ENCODE results near the gene FAM53B.
"Not testable (repeated sequence)": the region's sequence is repeated elsewhere in the genome, so short reads cannot be mapped to it uniquely, and the experiment has no call there.

FAM53B gene

GRCh38 chr10:124589491-124590041 lies 154.6 kb downstream of the FAM53B start:
- H3K4me3 ChIP-seq (ENCODE audit: low read depth, low read length) = no peak overlapping the region
- TF ChIP-seq CTCF (IDR thresholded peaks at IDR 0.05; ENCODE audit: low read depth, low read length) = no peak
- in situ Hi-C loops (cut with HindIII; ENCODE audit: low sequenced_read_pairs) = no loop called here
- peak; percentile 38 for DNase-seq (ENCODE audit: low read depth, low spot score)

- TF ChIP-seq CTCF (IDR thresholded peaks at IDR 0.05; ENCODE audit: low read depth, low read length) = no peak
- no peak for DNase-seq (ENCODE audit: low read depth, low spot score)
- in situ Hi-C loops (cut with HindIII; ENCODE audit: low sequenced_read_pairs) = no loop called here
- no peak overlapping the region for H3K4me3 ChIP-seq (ENCODE audit: low read depth, low read length)
Observed at GRCh38 chr10:124588736-124589490, 155.3 kb downstream of the FAM53B start.

GRCh38 chr10:124588341-124588735 lies 155.8 kb downstream of the FAM53B start:
- in situ Hi-C loops (cut with HindIII; ENCODE audit: low sequenced_read_pairs); DNase-seq (ENCODE audit: low read depth, low spot score); H3K4me3 ChIP-seq (ENCODE audit: low read depth, low read length): not testable (repeated sequence)

GRCh38 chr10:124587811-124588211 lies 156.4 kb downstream of the FAM53B start:
- DNase-seq (ENCODE audit: low read depth, low spot score) = no peak
- in situ Hi-C loops (cut with HindIII; ENCODE audit: low sequenced_read_pairs) = no loop called here
- TF ChIP-seq CTCF (IDR thresholded peaks at IDR 0.05; ENCODE audit: low read depth, low read length) = no peak
- no peak overlapping the region for H3K4me3 ChIP-seq (ENCODE audit: low read depth, low read length)

GRCh38 chr10:124586142-124586541 lies 158.0 kb downstream of the FAM53B start:
- in situ Hi-C loops (cut with HindIII; ENCODE audit: low sequenced_read_pairs) = no loop called here
- no peak for DNase-seq (ENCODE audit: low read depth, low spot score)
- H3K4me3 ChIP-seq (ENCODE audit: low read depth, low read length) = no peak overlapping the region
- no peak for TF ChIP-seq CTCF (IDR thresholded peaks at IDR 0.05; ENCODE audit: low read depth, low read length)

- no peak overlapping the region for H3K4me3 ChIP-seq (ENCODE audit: low read depth, low read length)
- in situ Hi-C loops (cut with HindIII; ENCODE audit: low sequenced_read_pairs) = no loop called here
- no peak for DNase-seq (ENCODE audit: low read depth, low spot score)
- no peak for TF ChIP-seq CTCF (IDR thresholded peaks at IDR 0.05; ENCODE audit: low read depth, low read length)
Observed at GRCh38 chr10:124579011-124579399, 165.2 kb downstream of the FAM53B start.

GRCh38 chr10:124578231-124579010 lies 165.8 kb downstream of the FAM53B start:
- no peak for DNase-seq (ENCODE audit: low read depth, low spot score)
- in situ Hi-C loops (cut with HindIII; ENCODE audit: low sequenced_read_pairs) = no loop called here
- no peak for TF ChIP-seq CTCF (IDR thresholded peaks at IDR 0.05; ENCODE audit: low read depth, low read length)
- H3K4me3 ChIP-seq (ENCODE audit: low read depth, low read length) = no peak overlapping the region

All from astrocyte of the spinal cord (primary cell).